Measurements from ENCODE around the gene SRD5A3. TPM values are rescaled to one million over a fixed set of nuclear protein-coding genes. Genes with fewer than 3 reads are reported as not detected.

The SRD5A3 gene
- total and polyA plus RNA-seq, 10 of the 15 experiments (the other 5 are each of a cell fraction or from before 2014, with no cell fraction given) = 1.6 to 20.4 (median 6.1) TPM

- no peak overlapping the region for H2AFZ ChIP-seq (ENCODE audit: control insufficient read depth, low read depth, low read length)
- ChIA-PET POLR2A (no interaction called here), RAD21 (ENCODE audit: unreplicated experiment) (no interaction called here), SMC1A (ENCODE audit: uncharacterized antibody, unreplicated experiment) (no interaction called here), CTCF (interaction anchor here (0.9 to 2.4 kb wide), 2 partner anchors 66 to 604 kb away, joined by 4 to 14 read pairs; no protein-coding TSS in a partner anchor)
- DNase-seq (ENCODE audit: low read depth, low spot score) = no peak
- peak in 1 of 3 experiments; percentile 8; a peak in 1 of 6 replicates for TF ChIP-seq CTCF (IDR thresholded peaks at IDR 0.05 in 2 of 3, conservative IDR thresholded peaks at IDR 0.05 in 1 of 3; ENCODE audit: control insufficient read depth in 2 of 3, extremely low read depth in 1 of 3, insufficient read depth in 1 of 3, low read depth in 3 of 3, low read length in 3 of 3)
- TF ChIP-seq ZNF622 (IDR thresholded peaks at IDR 0.05) = no peak
- no peak for TF ChIP-seq ZBTB33 (IDR thresholded peaks at IDR 0.05)
- H3K9me3 ChIP-seq (replicated peaks; ENCODE audit: control insufficient read depth, insufficient read depth, low read length) = no peaks in the 10 kb centered on the region
- no peak overlapping the region for H3K4me3 ChIP-seq
- H3K9ac ChIP-seq (ENCODE audit: control insufficient read depth, insufficient read depth, low read length) = no peak overlapping the region
- intact Hi-C loops (cut with micrococcal nuclease; ENCODE audit: unreplicated experiment) (no loop called here), in situ Hi-C loops (cut with MboI) (loop anchor here (10.0 kb wide), 2 partner anchors 211 to 391 kb away; no protein-coding TSS in a partner anchor)
- no peak overlapping the region for H3K27ac ChIP-seq (ENCODE audit: control insufficient read depth, insufficient read depth)
- 67% methylated on average over 7 of the region's 7 CpGs for WGBS (ENCODE audit: insufficient coverage, insufficient replicate concordance, low lambda C conversion rate, missing lambda C conversion rate)
- no peaks in the 10 kb centered on the region for H3K27me3 ChIP-seq (replicated peaks in 1 of 2; ENCODE audit: control insufficient read depth in 2 of 2, insufficient read depth in 2 of 2, low read length in 1 of 2)
- H4K20me1 ChIP-seq (ENCODE audit: control insufficient read depth, insufficient read depth) = no peaks in the 10 kb centered on the region
- no peaks in the 10 kb centered on the region; the same call in 1 of the 2 replicates for H3K79me2 ChIP-seq (ENCODE audit: control insufficient read depth, insufficient read depth, low read length)
- BruUV-seq (replicated peaks) = no TSS peak
- no peak overlapping the region for H3K4me2 ChIP-seq (ENCODE audit: control insufficient read depth, insufficient read depth)
- no peak for ATAC-seq
- no peaks in the 10 kb centered on the region for H3K36me3 ChIP-seq (ENCODE audit: control insufficient read depth in 2 of 2, insufficient read depth in 2 of 2, low read length in 1 of 2)
- FAIRE-seq = no peak
- H3K4me1 ChIP-seq (ENCODE audit: control insufficient read depth, insufficient read depth, low read length) = no peaks in the 10 kb centered on the region
These were observed 2.2 kb upstream of the SRD5A3 start for GRCh38 chr4:55343887-55344286.

Data from GM12878 (cell line).